Stomach (tissue), 9 donors: ENCODE results near the gene PDLIM4. TPM values are rescaled to one million over a fixed set of nuclear protein-coding genes. Genes with fewer than 3 reads are reported as not detected.
A peak's percentile ranks its signal among the peaks of the same experiment; 100 is the strongest.

ENCODE experiments used
- DNase-seq, 2 donors: peaks; one replicate each; pipeline versions ENCODE4 v3.0.0 to v3.0.0-alpha.2; 2013 to 2019
- H3K27ac ChIP-seq, 5 donors: fragments of 200-600 bp in 4 of 5; sonication (generic) in 4 of 5; one replicate each; pipeline ENCODE4 v1.5.1; 2013 to 2019; ENCODE audit warnings: mild to moderate bottlenecking in 1 of 5, moderate library complexity in 1 of 5
- H3K27me3 ChIP-seq, 3 donors: fragments of 200-600 bp; sonication (generic); one replicate each; pipeline ENCODE4 v1.5.1; 2017 to 2019; ENCODE audit warnings: mixed run types in 1 of 3
- H3K36me3 ChIP-seq, 4 donors: fragments of 200-600 bp; sonication (generic); 1 replicate in 3 of 4; 2 replicates in 1 of 4; pipeline ENCODE4 v1.5.1; 2016 to 2019
- H3K4me1 ChIP-seq, 4 donors: fragments of 200-600 bp; sonication (generic); one replicate each; pipeline ENCODE4 v1.5.1; 2016 to 2019
- H3K4me3 ChIP-seq, 4 donors: fragments of 200-600 bp; sonication (generic) in 3 of 4; one replicate each; pipeline ENCODE4 v1.5.1; 2016 to 2019; ENCODE audit warnings: mild to moderate bottlenecking in 1 of 4
- H3K9me3 ChIP-seq, 4 donors: fragments of 200-600 bp; sonication (generic); one replicate each; pipeline ENCODE4 v1.5.1; 2016 to 2019
- EP300 ChIP-seq: sonication (generic); formaldehyde crosslinking; IDR thresholded peaks from one replicate; pipeline ENCODE4 v1.6.1; 2017; ENCODE audit warnings: antibody characterized with exemption
- POLR2A ChIP-seq, 4 donors: fragments of 450-650 bp; IDR thresholded peaks; one replicate each; pipeline ENCODE4 v1.6.1; 2016; ENCODE audit warnings: antibody characterized with exemption in 4 of 4, control low read depth in 2 of 4, mild to moderate bottlenecking in 1 of 4, moderate library complexity in 1 of 4
- POLR2AphosphoS5 ChIP-seq, 3 donors: sonication (generic); formaldehyde crosslinking; IDR thresholded peaks; one replicate each; pipeline ENCODE4 v1.6.1; 2016; ENCODE audit warnings: antibody characterized with exemption in 3 of 3
- WGBS, 5 donors: extraction: QIAGEN DNeasy Blood & Tissue Kit in 3 of 5; methylation state at CpG; one replicate each; pipeline versions ENCODE4 v1.1.5 to v1.1.7; 2013 to 2018; 5-methylcytosine and 5-hydroxymethylcytosine counted together
- intact Hi-C: fragments of 100-400 bp; cut with DNase I; formaldehyde crosslinking; loops from one replicate; pipeline ENCODE4 v1.15.1; 2023; ENCODE audit warnings: low total_unique reads
- polyA plus RNA-seq, 3 donors: library from polyadenylated mRNA; stranded (reverse); fragments of 200-250 nt; gene quantifications; one replicate each; pipeline ENCODE4 v1.2.3, GENCODE V29; 2013
- total RNA-seq, 5 donors: library from RNA; depleted of rRNA; stranded (reverse); fragments of >200 nt; gene quantifications; one replicate each; pipeline versions ENCODE4 v1.1.0 to v1.2.3, GENCODE V29; 2014 to 2016
- TF ChIP-seq, protein P1 (sequence below), 7 experiments: fragments of 450-650 bp in 4 of 7; fragments of 200-600 bp in 3 of 7; sonication (generic) in 3 of 7; IDR thresholded peaks; one replicate each; pipeline ENCODE4 v1.5.1; 2016 to 2019; ENCODE audit warnings: antibody characterized with exemption in 7 of 7, control low read depth in 2 of 7, mild to moderate bottlenecking in 1 of 7
- donor health status: healthy with polysubstance abuse.
- donor health status: Bipolar disorder and iron deficiency.
- donor health status: healthy.

Gene PDLIM4
- total and polyA plus RNA-seq, 8 donors = 11.2 to 52.4 (median 17.0) TPM; not detected in 1

DNA sequence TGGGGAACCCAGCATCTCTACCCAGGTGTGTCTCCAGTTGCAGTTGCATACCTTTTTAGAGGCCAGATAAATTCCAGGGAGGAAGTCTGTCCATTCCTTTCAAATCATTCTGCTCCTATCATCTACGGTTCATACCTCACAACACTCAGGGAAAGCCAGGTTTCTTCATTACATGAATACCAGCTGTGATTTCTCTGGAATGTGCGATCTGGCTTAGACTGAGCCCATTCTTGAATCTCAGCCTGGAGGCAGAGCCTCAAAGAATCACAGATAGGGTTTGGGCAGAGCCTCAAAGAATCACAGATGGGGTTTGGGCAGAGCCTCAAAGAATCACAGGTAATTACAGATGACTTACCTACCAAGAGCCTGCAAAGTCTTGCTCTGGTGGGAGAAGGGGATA, 37.0 kb upstream of the PDLIM4 start:
- intact Hi-C loops = no loop called here
- Histone ChIP-seq H3K4me1 (peaks cover 27 to 60% (median 39%) of the 10 kb centered on the region in 4 donors), H3K4me3 (no peak overlapping the region), H3K36me3 (peaks cover 0 to 23% (median 21%) of the 10 kb centered on the region in 4 donors), H3K27me3 (no peaks in the 10 kb centered on the region), H3K9me3 (no peaks in the 10 kb centered on the region), H3K27ac (peak overlapping the region in 1 of 5 donors; percentile 96)
- DNase-seq = no peak
- TF ChIP-seq, protein P1, sequence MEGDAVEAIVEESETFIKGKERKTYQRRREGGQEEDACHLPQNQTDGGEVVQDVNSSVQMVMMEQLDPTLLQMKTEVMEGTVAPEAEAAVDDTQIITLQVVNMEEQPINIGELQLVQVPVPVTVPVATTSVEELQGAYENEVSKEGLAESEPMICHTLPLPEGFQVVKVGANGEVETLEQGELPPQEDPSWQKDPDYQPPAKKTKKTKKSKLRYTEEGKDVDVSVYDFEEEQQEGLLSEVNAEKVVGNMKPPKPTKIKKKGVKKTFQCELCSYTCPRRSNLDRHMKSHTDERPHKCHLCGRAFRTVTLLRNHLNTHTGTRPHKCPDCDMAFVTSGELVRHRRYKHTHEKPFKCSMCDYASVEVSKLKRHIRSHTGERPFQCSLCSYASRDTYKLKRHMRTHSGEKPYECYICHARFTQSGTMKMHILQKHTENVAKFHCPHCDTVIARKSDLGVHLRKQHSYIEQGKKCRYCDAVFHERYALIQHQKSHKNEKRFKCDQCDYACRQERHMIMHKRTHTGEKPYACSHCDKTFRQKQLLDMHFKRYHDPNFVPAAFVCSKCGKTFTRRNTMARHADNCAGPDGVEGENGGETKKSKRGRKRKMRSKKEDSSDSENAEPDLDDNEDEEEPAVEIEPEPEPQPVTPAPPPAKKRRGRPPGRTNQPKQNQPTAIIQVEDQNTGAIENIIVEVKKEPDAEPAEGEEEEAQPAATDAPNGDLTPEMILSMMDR (IDR thresholded peaks at IDR 0.05) = no peak
- TF ChIP-seq POLR2A (IDR thresholded peaks at IDR 0.05) = no peak
- TF ChIP-seq POLR2AphosphoS5 (IDR thresholded peaks at IDR 0.05) = no peak
- TF ChIP-seq EP300 = no peak
- WGBS, 5 donors = 79 to 91% (median 82%) methylated on average over 2 of the region's 2 CpGs

DNA sequence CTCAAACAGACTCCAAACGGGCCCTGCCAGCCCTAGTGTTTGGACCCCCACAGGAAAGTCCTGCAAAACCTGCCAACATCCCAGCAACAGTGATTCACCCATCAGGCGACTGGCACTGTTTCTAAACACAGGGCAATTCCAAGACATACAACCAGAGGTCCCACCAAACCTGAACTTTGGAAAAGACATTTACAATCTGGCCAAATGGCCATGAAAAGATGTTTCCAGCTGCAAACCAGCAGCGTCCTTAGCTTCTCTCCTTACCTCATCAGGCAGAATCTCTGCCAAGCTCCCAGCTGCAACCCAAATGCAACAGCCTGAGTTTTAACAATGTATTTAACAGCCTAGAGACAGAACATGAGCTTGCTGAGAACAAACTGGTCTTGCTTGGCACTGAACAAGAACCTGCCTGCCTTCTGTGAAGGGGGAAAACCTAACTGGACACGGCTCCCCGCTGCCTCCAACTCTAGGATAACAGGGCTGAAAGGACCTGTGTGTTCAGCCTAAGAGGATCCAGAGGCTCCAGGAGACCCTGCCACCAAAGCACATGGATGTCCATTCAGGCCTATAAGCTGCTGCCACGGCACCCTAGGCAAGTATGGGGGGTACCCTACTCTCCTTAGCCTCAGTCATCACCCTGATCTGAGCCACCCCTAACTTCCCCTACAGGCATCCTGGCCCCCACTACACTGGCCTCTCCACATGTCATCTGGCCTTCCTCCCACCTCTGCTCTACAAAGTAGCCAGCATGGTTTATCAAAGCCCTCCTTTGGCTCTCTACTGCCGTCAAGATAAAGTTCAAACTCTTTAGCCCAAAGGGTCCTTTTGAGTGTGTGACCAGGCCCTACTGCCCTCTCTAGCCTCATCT, 35.5 kb upstream of the PDLIM4 start:
- DNase-seq = peak in 1 of 2 donors; percentile 89

DNA sequence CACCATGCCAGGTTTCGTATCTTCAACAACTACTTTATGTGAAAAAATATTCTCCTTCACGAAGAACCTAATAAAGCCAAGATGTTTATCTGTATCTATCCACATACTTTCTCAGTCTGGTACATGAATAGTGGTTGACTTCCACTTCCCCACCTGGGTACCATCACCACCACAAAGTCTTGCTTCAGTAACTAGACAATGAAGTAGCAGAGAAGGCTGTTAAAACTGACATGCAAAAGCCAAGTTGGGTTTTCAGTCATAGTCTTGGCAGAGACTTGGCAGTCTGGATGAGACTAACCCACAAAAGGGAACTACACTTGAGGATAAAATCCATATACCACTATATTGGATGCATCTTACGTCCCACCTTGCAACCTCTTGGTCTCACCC, 34.9 kb upstream of the PDLIM4 start:
- intact Hi-C loops = no loop called here
- peaks cover 0 to 12% (median 0%) of the 10 kb centered on the region in 3 donors for H3K27me3 ChIP-seq
- no peaks in the 10 kb centered on the region for H3K9me3 ChIP-seq
- peaks cover 0 to 11% (median 8%) of the 10 kb centered on the region in 4 donors for H3K36me3 ChIP-seq
- whole genome bisulfite sequencing, 5 donors = 84 to 96% (median 92%) methylated on average over 3 of the region's 3 CpGs
- H3K27ac ChIP-seq = peak overlapping the region in 4 of 5 donors; percentile 69 to 96 (median 84)
- no peak for DNase-seq
- H3K4me1 ChIP-seq = peaks cover 43 to 77% (median 55%) of the 10 kb centered on the region in 4 donors
- TF ChIP-seq, protein P1 (IDR thresholded peaks at IDR 0.05) = no peak
- TF ChIP-seq POLR2AphosphoS5 (IDR thresholded peaks at IDR 0.05) = no peak
- no peak for TF ChIP-seq POLR2A (IDR thresholded peaks at IDR 0.05)
- no peak for TF ChIP-seq EP300
- H3K4me3 ChIP-seq = no peak overlapping the region

More for the DNA sequence above, 35.5 kb upstream of the PDLIM4 start:
- Histone ChIP-seq H3K36me3 (peaks cover 0 to 17% (median 15%) of the 10 kb centered on the region in 4 donors), H3K4me3 (no peak overlapping the region), H3K27me3 (peaks cover 0 to 6% (median 0%) of the 10 kb centered on the region in 3 donors), H3K27ac (peak overlapping the region; percentile 44 to 96 (median 78)), H3K9me3 (no peaks in the 10 kb centered on the region), H3K4me1 (peaks cover 40 to 75% (median 52%) of the 10 kb centered on the region in 4 donors)
- intact Hi-C loops = no loop called here
- WGBS, 5 donors = 62 to 80% (median 77%) methylated on average over 7 of the region's 7 CpGs
- TF ChIP-seq POLR2A (IDR thresholded peaks at IDR 0.05) = no peak
- TF ChIP-seq EP300 = peak; percentile 44
- TF ChIP-seq, protein P1 (IDR thresholded peaks at IDR 0.05) = no peak
- peak in 2 of 3 donors; percentile 44 to 66 for TF ChIP-seq POLR2AphosphoS5 (IDR thresholded peaks at IDR 0.05)

DNA sequence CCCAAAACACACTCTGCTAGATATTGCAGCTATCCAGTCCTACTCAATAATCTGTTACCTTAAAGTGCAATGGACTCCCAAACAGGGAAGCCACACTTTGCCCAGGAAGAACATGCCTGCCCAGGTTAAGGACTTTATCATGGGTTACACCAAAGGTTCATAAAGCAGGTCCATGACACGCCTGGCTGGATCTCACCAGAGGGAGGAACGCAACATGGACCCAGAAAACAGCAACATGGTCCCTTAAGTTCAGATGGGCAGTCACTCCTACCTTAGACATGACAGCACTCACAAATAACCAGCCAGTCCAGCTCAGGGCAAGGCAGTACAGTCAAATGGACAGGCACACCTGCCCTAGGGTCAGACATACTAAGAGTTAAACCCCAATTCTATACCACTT, 33.6 kb upstream of the PDLIM4 start:
- Histone ChIP-seq H3K36me3 (peaks cover 0 to 1% (median 0%) of the 10 kb centered on the region in 4 donors), H3K9me3 (no peaks in the 10 kb centered on the region), H3K27ac (peak overlapping the region in 4 of 5 donors; percentile 90 to 96 (median 94)), H3K4me1 (peaks cover 45 to 83% (median 62%) of the 10 kb centered on the region in 4 donors), H3K4me3 (no peak overlapping the region), H3K27me3 (peaks cover 0 to 23% (median 0%) of the 10 kb centered on the region in 3 donors)
- 86 to 100% (median 91%) methylated on average over 2 of the region's 2 CpGs for WGBS, 5 donors
- intact Hi-C loops = no loop called here
- TF ChIP-seq POLR2A (IDR thresholded peaks at IDR 0.05) = no peak
- no peak for TF ChIP-seq POLR2AphosphoS5 (IDR thresholded peaks at IDR 0.05)
- TF ChIP-seq, protein P1 (IDR thresholded peaks at IDR 0.05) = no peak
- no peak for TF ChIP-seq EP300
- DNase-seq = no peak
